Fibroblast of mammary gland (primary cell): ENCODE results near the gene MYO1G.
A peak's percentile ranks its signal among the peaks of the same experiment; 100 is the strongest.

Experiments used
- DNase-seq: peaks from one replicate; pipeline ENCODE4 v3.0.0-alpha.2; 2010; ENCODE audit warnings: low read depth
- H3K4me3 ChIP-seq: 2 replicates; pipeline ENCODE4 v1.5.1; 2011; ENCODE audit warnings: low read depth, mild to moderate bottlenecking, low read length, moderate library complexity; ENCODE audit not compliant: control insufficient read depth
- TF ChIP-seq, protein P1 (sequence below): conservative IDR thresholded peaks from 2 replicates; pipeline ENCODE4 v1.5.1; 2011; ENCODE audit warnings: low read depth, low read length, inconsistent platforms; ENCODE audit not compliant: control insufficient read depth, insufficient read depth

Gene MYO1G

DNA sequence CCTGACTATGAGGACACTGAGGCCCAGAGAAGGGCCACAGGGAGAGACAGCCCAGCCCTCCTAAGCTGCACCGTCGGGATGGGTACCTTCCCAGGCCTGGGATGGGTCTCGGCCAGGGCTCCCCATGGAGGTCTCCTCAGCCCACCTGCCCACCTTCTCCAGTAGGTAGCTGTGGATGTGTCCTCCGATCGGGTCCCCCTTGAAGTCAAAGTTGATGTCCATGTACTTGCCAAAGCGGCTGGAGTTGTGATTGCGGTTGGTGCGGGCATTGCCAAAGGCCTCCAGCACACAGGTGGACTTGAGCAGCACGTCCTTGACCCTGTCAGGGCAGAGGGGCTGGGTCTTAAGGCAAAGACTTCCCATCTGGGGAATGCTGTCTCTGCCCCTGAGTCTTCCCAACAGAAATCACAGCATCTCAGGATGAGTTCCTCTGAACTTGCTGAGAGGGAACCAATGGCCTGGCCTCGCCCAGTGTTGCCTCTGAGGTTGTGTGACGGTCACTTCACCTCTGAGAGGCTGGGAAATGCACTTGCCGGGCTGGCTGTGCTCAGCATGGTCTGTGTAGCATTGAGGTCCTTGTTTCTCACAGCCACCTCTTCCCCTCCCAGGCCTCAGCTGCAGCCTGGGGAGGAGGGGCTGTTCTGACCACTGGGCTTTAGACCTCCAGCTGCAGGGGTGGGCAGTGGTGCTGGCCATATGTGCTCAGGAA, 3.3 kb downstream of the MYO1G start:
- TF ChIP-seq, protein P1, sequence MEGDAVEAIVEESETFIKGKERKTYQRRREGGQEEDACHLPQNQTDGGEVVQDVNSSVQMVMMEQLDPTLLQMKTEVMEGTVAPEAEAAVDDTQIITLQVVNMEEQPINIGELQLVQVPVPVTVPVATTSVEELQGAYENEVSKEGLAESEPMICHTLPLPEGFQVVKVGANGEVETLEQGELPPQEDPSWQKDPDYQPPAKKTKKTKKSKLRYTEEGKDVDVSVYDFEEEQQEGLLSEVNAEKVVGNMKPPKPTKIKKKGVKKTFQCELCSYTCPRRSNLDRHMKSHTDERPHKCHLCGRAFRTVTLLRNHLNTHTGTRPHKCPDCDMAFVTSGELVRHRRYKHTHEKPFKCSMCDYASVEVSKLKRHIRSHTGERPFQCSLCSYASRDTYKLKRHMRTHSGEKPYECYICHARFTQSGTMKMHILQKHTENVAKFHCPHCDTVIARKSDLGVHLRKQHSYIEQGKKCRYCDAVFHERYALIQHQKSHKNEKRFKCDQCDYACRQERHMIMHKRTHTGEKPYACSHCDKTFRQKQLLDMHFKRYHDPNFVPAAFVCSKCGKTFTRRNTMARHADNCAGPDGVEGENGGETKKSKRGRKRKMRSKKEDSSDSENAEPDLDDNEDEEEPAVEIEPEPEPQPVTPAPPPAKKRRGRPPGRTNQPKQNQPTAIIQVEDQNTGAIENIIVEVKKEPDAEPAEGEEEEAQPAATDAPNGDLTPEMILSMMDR = no peak
- DNase-seq = no peak
- H3K4me3 ChIP-seq = no peak overlapping the region

DNA sequence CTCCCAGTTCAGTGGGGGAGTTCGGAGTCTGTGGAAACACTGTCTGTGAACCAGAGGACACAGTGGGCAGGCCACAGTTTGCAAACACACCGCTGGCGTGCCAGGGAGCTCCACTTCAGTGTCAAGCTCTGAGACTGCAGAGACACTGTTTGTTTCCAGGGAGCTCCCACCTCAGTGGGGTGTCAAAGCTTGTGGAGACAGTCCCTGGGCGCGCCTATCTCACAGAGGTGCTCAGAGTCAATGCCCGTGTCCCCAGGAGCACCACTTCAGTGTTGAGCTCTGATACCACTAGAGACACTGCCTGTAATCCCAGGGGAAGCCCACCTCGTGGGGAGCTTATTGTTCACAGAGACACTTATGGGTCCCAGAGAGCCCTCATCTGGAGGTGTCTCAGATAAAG, 4.3 kb downstream of the MYO1G start:
- TF ChIP-seq, protein P1 = no peak
- no peak for DNase-seq
- no peak overlapping the region for H3K4me3 ChIP-seq

DNA sequence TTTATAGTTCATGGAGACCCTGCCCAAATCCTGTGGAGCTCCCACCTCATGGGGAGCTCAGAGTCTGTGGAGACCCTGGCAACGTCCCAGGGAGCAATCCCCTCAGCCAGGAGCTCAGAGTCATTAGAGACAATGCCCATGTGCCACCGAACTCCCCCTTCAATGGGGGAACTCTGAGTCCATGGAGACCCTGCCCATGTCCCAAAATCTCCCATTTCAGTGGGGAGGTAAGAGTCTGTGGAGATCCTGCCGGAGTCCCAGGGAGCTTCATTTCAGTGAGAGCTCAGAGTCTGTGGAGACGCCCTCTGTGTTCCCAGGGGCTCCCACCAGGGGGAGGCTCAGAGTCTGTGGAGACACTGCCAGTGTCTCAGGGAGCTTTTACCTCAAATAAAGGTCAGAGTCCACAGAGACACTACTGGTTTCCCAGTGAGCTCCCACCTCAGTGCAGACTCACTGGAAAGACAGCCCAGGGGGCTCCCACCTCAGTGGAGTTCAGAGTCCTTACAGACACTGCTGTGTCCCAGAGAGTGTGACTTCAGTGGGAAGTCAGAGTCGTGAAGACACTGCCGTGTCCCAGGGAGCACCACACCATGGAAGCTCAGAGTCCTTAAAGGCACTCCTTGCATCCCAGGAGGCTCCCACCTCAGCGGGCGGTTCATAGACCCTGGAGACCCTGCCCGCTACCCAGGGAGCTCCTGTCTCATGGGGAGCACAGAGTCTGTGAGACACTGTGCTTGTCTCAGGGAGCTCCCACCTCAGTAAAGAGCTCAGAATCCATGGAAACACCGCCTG, 5.0 kb downstream of the MYO1G start:
- TF ChIP-seq, protein P1 = peak; percentile 64
- H3K4me3 ChIP-seq = no peak overlapping the region
- no peak for DNase-seq

DNA sequence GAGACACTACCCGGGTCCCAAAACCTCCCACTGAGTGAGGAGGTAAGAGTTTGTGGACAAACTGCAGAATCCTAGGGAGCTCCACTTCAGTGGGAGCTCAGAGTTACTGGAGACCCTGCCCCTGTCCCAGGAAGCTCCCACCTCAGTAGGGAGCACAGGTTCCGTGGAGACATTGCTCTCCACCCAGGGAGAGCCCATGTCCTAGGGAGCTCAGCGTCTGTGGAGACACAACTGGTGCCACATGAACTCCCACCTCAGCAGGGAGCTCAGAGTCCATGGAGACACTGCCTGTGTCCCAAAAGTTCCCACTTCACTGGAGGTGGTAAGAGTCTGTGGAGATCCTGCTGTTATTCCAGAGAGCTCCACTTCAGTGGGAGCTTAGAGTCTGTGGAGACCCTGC, 6.3 kb downstream of the MYO1G start:
- no peak for DNase-seq
- H3K4me3 ChIP-seq = no peak overlapping the region
- TF ChIP-seq, protein P1 = no peak

DNA sequence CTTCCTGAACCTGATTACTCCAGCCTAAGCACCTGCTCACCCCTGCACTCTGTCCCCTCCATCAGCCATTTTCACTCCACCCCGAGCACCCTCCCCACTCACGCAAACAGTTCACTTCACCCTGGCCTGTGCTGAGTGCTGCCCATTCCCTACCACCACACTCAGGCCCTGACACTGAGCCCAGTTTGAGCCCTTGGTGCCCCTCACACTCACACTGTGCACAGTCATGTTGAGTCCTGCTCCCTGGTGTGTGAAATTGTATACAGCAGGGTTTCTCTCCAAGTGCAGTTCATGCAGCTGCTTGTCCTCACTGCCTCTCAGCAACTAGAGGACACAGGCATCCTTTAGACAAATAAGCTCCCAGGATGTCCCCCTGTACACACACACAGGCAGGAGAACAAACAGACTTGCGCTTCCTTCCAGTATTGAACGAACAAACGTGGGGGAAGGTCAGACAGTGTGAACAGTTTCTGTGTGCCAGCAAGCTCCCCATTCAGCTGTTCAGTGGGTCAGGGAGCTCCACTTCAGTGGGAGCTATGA, 6.8 kb downstream of the MYO1G start:
- DNase-seq = no peak
- TF ChIP-seq, protein P1 = no peak
- H3K4me3 ChIP-seq = no peak overlapping the region

DNA sequence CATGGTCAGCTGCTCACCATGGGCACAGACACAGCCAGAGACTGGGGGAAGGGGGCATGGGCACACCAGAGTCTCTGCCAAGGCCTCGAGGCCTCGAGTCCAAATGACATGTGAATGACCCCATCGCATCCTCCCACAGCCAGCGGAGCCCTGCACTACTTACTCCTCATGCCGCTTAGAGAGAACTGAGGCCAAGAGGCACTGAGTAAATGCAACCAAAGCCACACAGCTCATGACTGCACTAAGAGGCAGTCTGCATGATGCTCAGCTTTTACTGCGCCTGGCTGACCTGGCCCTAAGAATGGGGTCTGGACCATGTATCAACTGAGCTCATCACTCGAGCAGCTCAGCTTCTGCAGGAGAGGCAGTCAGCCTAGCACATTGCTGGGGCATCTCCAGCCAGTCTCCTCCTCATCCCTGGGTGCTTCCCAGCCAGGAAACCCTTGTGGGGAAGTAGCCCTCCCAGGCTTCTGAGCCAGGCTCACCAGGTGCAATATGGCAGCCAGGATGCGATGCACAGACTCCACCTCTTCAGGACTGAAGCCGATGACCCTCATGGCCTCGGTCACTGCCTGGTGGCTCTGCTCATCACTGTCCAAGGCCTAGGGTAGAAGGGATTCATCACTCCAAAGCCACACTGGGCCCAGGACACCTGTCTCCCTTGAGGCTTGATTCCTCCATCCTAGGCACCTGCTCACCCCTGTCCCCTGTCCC, 7.5 kb downstream of the MYO1G start:
- H3K4me3 ChIP-seq = no peak overlapping the region
- TF ChIP-seq, protein P1 = no peak
- no peak for DNase-seq
